Smooth muscle cell (in vitro differentiated cells): ENCODE data around the gene MACROD2. TPM values are rescaled to one million over a fixed set of nuclear protein-coding genes. Genes with fewer than 3 reads are reported as not detected.

Experiments used
- DNase-seq: peaks from one replicate; lab custom pipeline; 2025; ENCODE audit not compliant: unreplicated experiment; lab: John Stamatoyannopoulos, UW
- H2AFZ ChIP-seq: fragments of 200-600 bp; sonication (generic); 2 replicates; pipeline ENCODE4 v1.6.0; 2016; ENCODE audit warnings: antibody characterized with exemption, low read depth, mild to moderate bottlenecking
- H3F3A ChIP-seq: fragments of 200-600 bp; sonication (generic); 2 replicates; pipeline ENCODE4 v1.6.0; 2017; ENCODE audit warnings: antibody characterized with exemption, low read depth
- H3K27ac ChIP-seq: fragments of 200-600 bp; sonication (generic); 2 replicates; pipeline ENCODE4 v1.5.1; 2016; ENCODE audit warnings: low read depth, mild to moderate bottlenecking
- H3K27me3 ChIP-seq: fragments of 200-600 bp; sonication (generic); 2 replicates; pipeline ENCODE4 v1.6.1; 2016; ENCODE audit warnings: low read depth, mild to moderate bottlenecking
- H3K36me3 ChIP-seq: fragments of 200-600 bp; sonication (generic); 2 replicates; pipeline ENCODE4 v1.5.1; 2016; ENCODE audit warnings: low read depth
- H3K4me1 ChIP-seq: fragments of 200-600 bp; sonication (generic); 2 replicates; pipeline ENCODE4 v1.5.1; 2016; ENCODE audit warnings: low read depth
- H3K4me2 ChIP-seq: fragments of 200-600 bp; sonication (generic); 2 replicates; pipeline ENCODE4 v1.6.0; 2016; ENCODE audit warnings: mild to moderate bottlenecking
- H3K4me3 ChIP-seq: fragments of 200-600 bp; sonication (generic); 2 replicates; pipeline ENCODE4 v1.5.1; 2016; ENCODE audit warnings: mild to moderate bottlenecking
- H3K79me2 ChIP-seq: fragments of 200-600 bp; sonication (generic); 2 replicates; pipeline ENCODE4 v1.6.0; 2016; ENCODE audit warnings: low read depth, mild to moderate bottlenecking
- H3K9ac ChIP-seq: fragments of 200-600 bp; sonication (generic); 2 replicates; pipeline ENCODE4 v1.6.0; 2016; ENCODE audit warnings: low read depth
- H3K9me3 ChIP-seq: fragments of 200-600 bp; sonication (generic); replicated peaks from 2 replicates; pipeline ENCODE4 v1.5.1; 2016; ENCODE audit warnings: low read depth
- H4K20me1 ChIP-seq: fragments of 200-600 bp; sonication (generic); 2 replicates; pipeline ENCODE4 v1.6.0; 2016; ENCODE audit warnings: low read depth
- WGBS: methylation state at CpG from one replicate; pipeline ENCODE4 v1.1.7; 2016; ENCODE audit warnings: low lambda C conversion rate; 5-methylcytosine and 5-hydroxymethylcytosine counted together
- polyA plus RNA-seq: library from polyadenylated mRNA; unstranded; fragments of >200 nt; fragmentation: Nextera tagmentation; extraction: Ambion mirVana; gene quantifications from 2 replicates; pipeline ENCODE4 v1.2.1, GENCODE V29; 2016
- total RNA-seq: library from RNA; depleted of rRNA; stranded (reverse); fragments of >200 nt; gene quantifications from 2 replicates; pipeline ENCODE4 v1.2.3, GENCODE V29; 2014
- TF ChIP-seq, protein P1 (sequence below): fragments of 200-600 bp; sonication (generic); IDR thresholded peaks from 2 replicates; pipeline ENCODE4 v1.5.1; 2017; ENCODE audit warnings: borderline replicate concordance, mild to moderate bottlenecking, antibody characterized with exemption; ENCODE audit not compliant: insufficient read depth, poor library complexity, severe bottlenecking

The MACROD2 gene
- total and polyA plus RNA-seq, 2 experiments from 2014 or later: 0.04 to 0.32 TPM

- Histone ChIP-seq H4K20me1 (no peaks in the 10 kb centered on the region), H3K9me3 (no peaks in the 10 kb centered on the region), H3K36me3 (no peaks in the 10 kb centered on the region), H3K27ac (no peak overlapping the region), H3F3A (no peaks in the 10 kb centered on the region), H3K4me1 (no peaks in the 10 kb centered on the region), H2AFZ (no peak overlapping the region), H3K4me2 (no peak overlapping the region), H3K27me3 (no peaks in the 10 kb centered on the region), H3K9ac (no peak overlapping the region), H3K4me3 (no peak overlapping the region), H3K79me2 (no peaks in the 10 kb centered on the region)
- TF ChIP-seq, protein P1, sequence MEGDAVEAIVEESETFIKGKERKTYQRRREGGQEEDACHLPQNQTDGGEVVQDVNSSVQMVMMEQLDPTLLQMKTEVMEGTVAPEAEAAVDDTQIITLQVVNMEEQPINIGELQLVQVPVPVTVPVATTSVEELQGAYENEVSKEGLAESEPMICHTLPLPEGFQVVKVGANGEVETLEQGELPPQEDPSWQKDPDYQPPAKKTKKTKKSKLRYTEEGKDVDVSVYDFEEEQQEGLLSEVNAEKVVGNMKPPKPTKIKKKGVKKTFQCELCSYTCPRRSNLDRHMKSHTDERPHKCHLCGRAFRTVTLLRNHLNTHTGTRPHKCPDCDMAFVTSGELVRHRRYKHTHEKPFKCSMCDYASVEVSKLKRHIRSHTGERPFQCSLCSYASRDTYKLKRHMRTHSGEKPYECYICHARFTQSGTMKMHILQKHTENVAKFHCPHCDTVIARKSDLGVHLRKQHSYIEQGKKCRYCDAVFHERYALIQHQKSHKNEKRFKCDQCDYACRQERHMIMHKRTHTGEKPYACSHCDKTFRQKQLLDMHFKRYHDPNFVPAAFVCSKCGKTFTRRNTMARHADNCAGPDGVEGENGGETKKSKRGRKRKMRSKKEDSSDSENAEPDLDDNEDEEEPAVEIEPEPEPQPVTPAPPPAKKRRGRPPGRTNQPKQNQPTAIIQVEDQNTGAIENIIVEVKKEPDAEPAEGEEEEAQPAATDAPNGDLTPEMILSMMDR: no peak
- DNase-seq: no peak
- 84% methylated on average over 12 of the region's 12 CpGs for WGBS
Measured at GRCh38 chr20:15848995-15849610, 1853.8 kb downstream of the MACROD2 start.

DNA sequence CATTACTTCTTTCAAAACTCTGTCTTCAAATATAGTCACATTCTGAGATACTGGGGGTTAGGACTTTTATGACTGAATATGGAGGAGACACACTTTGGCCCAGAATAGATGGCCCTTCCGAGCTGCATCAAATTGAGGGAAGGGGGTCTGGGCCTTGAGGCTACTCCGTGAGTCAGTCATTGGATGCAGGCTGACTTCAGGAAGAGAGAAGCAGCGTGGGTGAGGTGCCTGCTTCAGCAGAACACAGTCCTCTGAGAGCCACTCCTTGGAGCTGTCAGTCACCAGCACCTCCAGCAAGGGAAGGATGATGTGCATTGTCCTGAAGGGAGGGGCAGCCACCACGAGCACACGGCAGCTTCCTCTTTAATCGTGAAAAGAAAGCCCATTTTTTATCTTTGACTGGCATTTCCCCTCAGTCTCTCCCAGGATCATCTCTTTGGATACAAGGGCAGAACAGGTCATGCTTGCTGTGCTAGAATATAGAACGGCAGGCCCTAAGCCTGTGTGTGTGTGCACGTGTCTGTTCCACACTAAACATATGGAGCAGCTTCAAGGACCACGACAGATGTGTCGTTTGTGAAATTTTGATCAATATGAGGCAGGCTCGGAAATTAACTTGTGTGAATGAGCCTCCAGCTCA lies 1856.4 kb downstream of the MACROD2 start:
- WGBS: 88% methylated on average over 11 of the region's 11 CpGs

DNA sequence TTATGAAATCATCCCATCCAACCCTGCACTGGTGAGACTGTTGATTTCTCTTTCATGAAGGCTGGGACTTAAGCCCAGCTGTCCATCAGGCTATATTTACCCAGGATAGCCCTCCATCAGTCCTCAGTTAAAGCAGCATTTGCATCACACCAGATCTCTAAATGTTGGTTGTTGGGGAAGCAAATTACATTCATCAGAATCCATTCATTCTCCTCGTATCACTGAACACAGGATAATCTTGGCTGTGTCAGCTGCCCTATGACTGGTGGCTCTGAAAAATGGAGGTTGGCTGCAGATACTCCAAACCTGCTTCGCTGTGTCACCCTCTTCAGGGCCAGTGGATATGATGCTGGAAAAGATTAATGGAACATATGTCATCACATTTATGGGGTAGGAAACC lies 1859.6 kb downstream of the MACROD2 start:
- no peaks in the 10 kb centered on the region for H3K4me1 ChIP-seq
- WGBS: 90% methylated on average over 2 of the region's 2 CpGs
- no peaks in the 10 kb centered on the region for H3K9me3 ChIP-seq
- H3K4me3 ChIP-seq: no peak overlapping the region
- no peaks in the 10 kb centered on the region for H3K27me3 ChIP-seq
- no peaks in the 10 kb centered on the region for H4K20me1 ChIP-seq
- no peak overlapping the region for H3K27ac ChIP-seq
- no peak for DNase-seq
- no peaks in the 10 kb centered on the region for H3F3A ChIP-seq
- no peak overlapping the region for H3K9ac ChIP-seq
- H3K36me3 ChIP-seq: no peaks in the 10 kb centered on the region
- TF ChIP-seq, protein P1: no peak
- H2AFZ ChIP-seq: no peak overlapping the region
- no peak overlapping the region for H3K4me2 ChIP-seq
- H3K79me2 ChIP-seq: no peaks in the 10 kb centered on the region

More for the DNA sequence above, 1856.4 kb downstream of the MACROD2 start:
- H3F3A ChIP-seq: no peaks in the 10 kb centered on the region
- TF ChIP-seq, protein P1: no peak
- no peaks in the 10 kb centered on the region for H3K4me1 ChIP-seq
- H3K79me2 ChIP-seq: no peaks in the 10 kb centered on the region
- no peaks in the 10 kb centered on the region for H3K9me3 ChIP-seq
- H4K20me1 ChIP-seq: no peaks in the 10 kb centered on the region
- H3K9ac ChIP-seq: no peak overlapping the region
- no peak overlapping the region for H3K4me2 ChIP-seq
- no peak overlapping the region for H3K27ac ChIP-seq
- no peak overlapping the region for H3K4me3 ChIP-seq
- DNase-seq: no peak
- no peak overlapping the region for H2AFZ ChIP-seq
- no peaks in the 10 kb centered on the region for H3K36me3 ChIP-seq
- H3K27me3 ChIP-seq: no peaks in the 10 kb centered on the region
